ENCODE data around the gene B3GNT8.

The B3GNT8 gene

GRCh38 chr19:41455936-41456335, 28.8 kb upstream of the B3GNT8 start:
- TF ChIP-seq ZFX (IDR thresholded peaks at IDR 0.05), result no peak
- TF ChIP-seq CTCF (conservative IDR thresholded peaks at IDR 0.05), result no peak
- H3K27ac ChIP-seq, result peak overlapping the region; percentile 36; the same call in 1 of the 2 replicates

- no peak for TF ChIP-seq CTCF (conservative IDR thresholded peaks at IDR 0.05)
- no peak for TF ChIP-seq ZFX (IDR thresholded peaks at IDR 0.05)
- H3K27ac ChIP-seq, result no peak overlapping the region
Observed at GRCh38 chr19:41452584-41453275, 25.6 kb upstream of the B3GNT8 start.

GRCh38 chr19:41449865-41450178, 22.6 kb upstream of the B3GNT8 start:
- TF ChIP-seq ZFX (IDR thresholded peaks at IDR 0.05) (no peak), CTCF (conservative IDR thresholded peaks at IDR 0.05) (no peak)

GRCh38 chr19:41449079-41449864, 22.1 kb upstream of the B3GNT8 start:
- no peak overlapping the region for H3K27ac ChIP-seq
- TF ChIP-seq CTCF (conservative IDR thresholded peaks at IDR 0.05) (peak; percentile 84), ZFX (IDR thresholded peaks at IDR 0.05) (no peak)

More at GRCh38 chr19:41449865-41450178, 22.6 kb upstream of the B3GNT8 start:
- no peak overlapping the region for H3K27ac ChIP-seq

GRCh38 chr19:41447732-41448332, 20.7 kb upstream of the B3GNT8 start:
- no peak for TF ChIP-seq ZFX (IDR thresholded peaks at IDR 0.05)
- TF ChIP-seq CTCF (conservative IDR thresholded peaks at IDR 0.05), result no peak

GRCh38 chr19:41445575-41445974, 18.4 kb upstream of the B3GNT8 start:
- no peak for TF ChIP-seq CTCF (conservative IDR thresholded peaks at IDR 0.05)
- no peak for TF ChIP-seq ZFX (IDR thresholded peaks at IDR 0.05)
- H3K27ac ChIP-seq, result no peak overlapping the region

More at GRCh38 chr19:41447732-41448332, 20.7 kb upstream of the B3GNT8 start:
- no peak overlapping the region for H3K27ac ChIP-seq
